ENCODE data around the gene NADSYN1. TPM values are rescaled to one million over a fixed set of nuclear protein-coding genes. Genes with fewer than 3 reads are reported as not detected.

NADSYN1 gene
- total and polyA plus RNA-seq, 2 experiments from 2014 or later, result 46.8 to 68.9 TPM

DNA sequence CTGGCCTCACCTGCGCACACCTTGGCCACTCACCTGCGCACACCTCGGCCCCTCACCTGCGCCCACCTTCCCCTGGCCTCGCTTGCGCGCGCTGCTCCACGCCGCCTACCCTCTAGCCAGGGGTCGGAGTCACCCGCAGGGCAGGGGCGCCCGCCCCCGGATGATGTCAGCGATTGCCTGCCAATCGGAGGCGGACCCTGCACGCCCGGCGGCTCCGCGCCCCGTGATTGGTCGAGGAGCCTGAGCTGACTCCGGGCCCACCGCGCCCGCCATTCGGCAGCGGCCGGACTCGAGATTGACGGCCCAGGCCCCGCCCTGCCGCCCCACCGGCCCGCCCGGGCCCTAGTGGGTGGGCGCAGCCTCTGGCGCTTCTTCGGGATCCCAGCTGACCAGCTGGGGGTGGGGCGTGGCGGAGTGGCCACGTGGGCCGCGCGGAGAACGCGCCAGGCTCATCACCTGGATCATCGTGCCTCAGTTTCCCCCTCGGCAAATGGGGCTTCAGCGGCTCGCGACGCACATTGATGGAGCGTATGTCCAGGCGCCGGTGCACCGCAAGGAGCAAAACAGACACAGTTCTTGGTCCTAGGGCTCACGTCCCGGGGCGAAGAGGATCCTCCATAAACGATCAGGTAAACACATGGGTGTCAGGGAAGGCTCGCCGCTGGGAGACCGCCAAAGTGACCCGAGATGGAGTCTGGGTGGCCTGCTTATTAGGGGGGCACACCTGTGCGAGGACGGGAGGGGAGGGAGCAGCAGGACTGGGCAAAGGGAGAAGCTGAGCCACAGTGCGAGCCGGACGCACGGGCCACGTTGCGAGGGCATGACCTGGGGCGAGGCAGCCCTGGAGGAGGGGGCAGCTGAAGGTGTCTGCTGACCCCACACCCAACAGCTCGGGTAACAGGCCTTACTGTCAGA is 4.5 kb upstream of the NADSYN1 start, which contains the start of gene DHCR7:
DHCR7 (minus strand) TSS at position 137 of the 915 bp plus-strand sequence. CDS start 3,441 bp downstream, outside the sequence.
- Histone ChIP-seq H3K36me3 (peaks cover 15% of the 10 kb centered on the region), H3K4me1 (ENCODE audit: low read depth) (peaks cover 11% of the 10 kb centered on the region), H3K27me3 (no peaks in the 10 kb centered on the region), H3K9me3 (ENCODE audit: low read depth) (no peaks in the 10 kb centered on the region), H3K27ac (peak within 1 kb of the TSS; percentile 29), H3K4me3 (peak within 1 kb of the TSS; percentile 48)
- DNase-seq (ENCODE audit: low read depth in 1 of 2, low spot score in 1 of 2), result peak; percentile 97 to 98
- TF ChIP-seq, protein P1, sequence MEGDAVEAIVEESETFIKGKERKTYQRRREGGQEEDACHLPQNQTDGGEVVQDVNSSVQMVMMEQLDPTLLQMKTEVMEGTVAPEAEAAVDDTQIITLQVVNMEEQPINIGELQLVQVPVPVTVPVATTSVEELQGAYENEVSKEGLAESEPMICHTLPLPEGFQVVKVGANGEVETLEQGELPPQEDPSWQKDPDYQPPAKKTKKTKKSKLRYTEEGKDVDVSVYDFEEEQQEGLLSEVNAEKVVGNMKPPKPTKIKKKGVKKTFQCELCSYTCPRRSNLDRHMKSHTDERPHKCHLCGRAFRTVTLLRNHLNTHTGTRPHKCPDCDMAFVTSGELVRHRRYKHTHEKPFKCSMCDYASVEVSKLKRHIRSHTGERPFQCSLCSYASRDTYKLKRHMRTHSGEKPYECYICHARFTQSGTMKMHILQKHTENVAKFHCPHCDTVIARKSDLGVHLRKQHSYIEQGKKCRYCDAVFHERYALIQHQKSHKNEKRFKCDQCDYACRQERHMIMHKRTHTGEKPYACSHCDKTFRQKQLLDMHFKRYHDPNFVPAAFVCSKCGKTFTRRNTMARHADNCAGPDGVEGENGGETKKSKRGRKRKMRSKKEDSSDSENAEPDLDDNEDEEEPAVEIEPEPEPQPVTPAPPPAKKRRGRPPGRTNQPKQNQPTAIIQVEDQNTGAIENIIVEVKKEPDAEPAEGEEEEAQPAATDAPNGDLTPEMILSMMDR (IDR thresholded peaks at IDR 0.05; ENCODE audit: low read depth, low read length), result no peak

DNA sequence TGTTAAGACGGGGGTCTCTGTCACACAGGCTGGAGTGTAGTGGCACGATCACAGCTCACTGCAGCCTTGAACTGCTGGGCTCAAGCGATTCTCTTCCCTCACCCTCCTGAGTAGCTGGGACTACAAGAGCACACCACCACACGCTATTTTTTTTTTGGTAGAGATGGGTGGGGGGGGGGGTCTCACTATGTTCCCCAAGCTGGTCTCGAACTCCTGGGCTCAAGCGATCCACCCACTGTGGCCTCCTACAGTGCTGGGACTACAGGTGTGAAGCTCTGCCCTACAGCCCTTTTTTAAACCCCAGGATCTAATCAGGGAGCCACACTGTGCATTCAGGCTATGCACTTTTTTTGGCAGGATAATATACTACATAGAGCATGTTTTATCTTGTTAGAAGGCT is 3.4 kb upstream of the NADSYN1 start:
- no peak for DNase-seq (ENCODE audit: low read depth in 1 of 2, low spot score in 1 of 2)
- TF ChIP-seq, protein P1 (IDR thresholded peaks at IDR 0.05; ENCODE audit: low read depth, low read length), result no peak
- Histone ChIP-seq H3K4me3 (peak overlapping the region; percentile 48), H3K4me1 (ENCODE audit: low read depth) (peaks cover 16% of the 10 kb centered on the region), H3K36me3 (peaks cover 6% of the 10 kb centered on the region), H3K9me3 (ENCODE audit: low read depth) (no peaks in the 10 kb centered on the region), H3K27me3 (no peaks in the 10 kb centered on the region), H3K27ac (no peak overlapping the region)

DNA sequence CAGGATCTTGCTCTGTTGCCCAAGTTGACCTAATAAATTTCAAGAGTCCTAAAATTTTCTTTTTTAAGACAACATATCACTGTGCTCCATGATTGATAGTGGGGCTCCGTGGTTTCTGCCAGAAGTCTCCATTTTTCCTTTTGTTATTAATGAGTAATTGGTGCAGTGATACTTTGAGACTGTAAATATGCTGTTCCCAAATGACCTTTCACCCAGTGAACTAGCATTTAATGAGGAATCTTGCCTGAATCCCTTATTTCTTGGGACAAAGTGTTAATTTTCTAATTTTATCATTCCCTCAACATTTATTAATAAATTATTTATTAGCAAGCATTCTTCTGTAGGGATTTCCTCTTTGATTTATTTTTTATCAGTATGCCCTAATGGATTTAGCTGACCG is 2.5 kb upstream of the NADSYN1 start:
- no peaks in the 10 kb centered on the region for H3K27me3 ChIP-seq
- no peaks in the 10 kb centered on the region for H3K9me3 ChIP-seq (ENCODE audit: low read depth)
- H3K36me3 ChIP-seq, result peaks cover 6% of the 10 kb centered on the region
- DNase-seq (ENCODE audit: low read depth in 1 of 2, low spot score in 1 of 2), result no peak
- H3K27ac ChIP-seq, result no peak overlapping the region
- H3K4me3 ChIP-seq, result no peak overlapping the region
- TF ChIP-seq, protein P1 (IDR thresholded peaks at IDR 0.05; ENCODE audit: low read depth, low read length), result no peak
- H3K4me1 ChIP-seq (ENCODE audit: low read depth), result peaks cover 16% of the 10 kb centered on the region

DNA sequence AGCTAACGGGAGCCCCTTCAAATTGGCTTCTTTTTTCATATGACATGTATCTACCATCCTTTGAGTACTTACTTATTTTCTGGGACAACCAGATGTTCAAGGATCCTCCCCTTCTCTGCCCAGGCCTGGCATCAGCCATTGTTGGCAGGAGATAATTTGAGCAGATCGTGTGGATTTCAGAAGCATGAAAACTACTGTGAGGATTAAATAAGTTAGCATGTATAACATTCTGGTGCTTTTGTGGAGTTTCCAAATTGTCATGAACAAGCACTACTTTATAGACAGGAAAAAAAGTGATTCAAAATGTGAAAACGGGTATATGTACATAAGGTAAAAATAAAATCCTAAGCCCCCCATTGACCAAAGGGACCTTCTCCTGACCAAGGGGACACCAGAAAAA is 2.1 kb upstream of the NADSYN1 start:
- no peaks in the 10 kb centered on the region for H3K27me3 ChIP-seq
- H3K27ac ChIP-seq, result no peak overlapping the region
- DNase-seq (ENCODE audit: low read depth in 1 of 2, low spot score in 1 of 2), result no peak
- peaks cover 16% of the 10 kb centered on the region for H3K4me1 ChIP-seq (ENCODE audit: low read depth)
- TF ChIP-seq, protein P1 (IDR thresholded peaks at IDR 0.05; ENCODE audit: low read depth, low read length), result no peak
- no peak overlapping the region for H3K4me3 ChIP-seq
- H3K36me3 ChIP-seq, result peaks cover 10% of the 10 kb centered on the region
- H3K9me3 ChIP-seq (ENCODE audit: low read depth), result no peaks in the 10 kb centered on the region

DNA sequence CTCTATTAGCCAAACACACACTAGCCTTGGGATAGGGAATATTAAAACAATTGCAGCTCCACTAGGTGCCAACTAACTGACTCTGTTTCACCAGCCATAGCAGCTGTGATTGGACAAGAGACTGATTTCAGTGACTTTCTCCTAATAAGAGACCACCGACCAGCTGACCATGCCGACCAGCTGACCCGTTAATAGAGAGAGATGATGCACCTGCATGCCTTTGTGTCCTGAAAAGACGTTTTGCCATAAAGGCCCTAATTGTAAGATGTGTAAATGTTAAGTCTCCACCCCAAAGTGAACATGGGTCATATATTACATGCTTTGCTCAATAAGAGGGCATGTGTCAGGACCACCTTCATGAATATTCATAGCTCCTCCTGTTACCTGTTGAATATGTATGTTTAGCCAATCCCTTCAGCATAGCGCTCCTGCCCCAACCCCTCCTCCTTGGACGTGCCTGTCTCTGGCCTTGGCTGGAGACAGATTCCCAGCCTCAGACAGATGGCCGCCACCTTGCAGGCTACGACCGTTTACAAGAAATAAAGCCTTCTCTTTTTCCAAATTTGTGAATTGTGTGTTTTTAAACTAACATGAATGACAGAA is 1.3 kb upstream of the NADSYN1 start:
- Histone ChIP-seq H3K36me3 (peaks cover 10% of the 10 kb centered on the region), H3K4me1 (ENCODE audit: low read depth) (peaks cover 16% of the 10 kb centered on the region), H3K4me3 (peak overlapping the region; percentile 39), H3K27ac (no peak overlapping the region), H3K9me3 (ENCODE audit: low read depth) (no peaks in the 10 kb centered on the region), H3K27me3 (no peaks in the 10 kb centered on the region)
- DNase-seq (ENCODE audit: low read depth in 1 of 2, low spot score in 1 of 2), result peak in 1 of 2 donors; percentile 50
- TF ChIP-seq, protein P1 (IDR thresholded peaks at IDR 0.05; ENCODE audit: low read depth, low read length), result no peak
